GM04504 (cell line): ENCODE results near the gene TMPRSS4.

ENCODE experiments used
- DNase-seq: peaks from one replicate; pipeline ENCODE4 v3.0.0-alpha.2; 2012; ENCODE audit warnings: low read depth

Gene TMPRSS4

DNA sequence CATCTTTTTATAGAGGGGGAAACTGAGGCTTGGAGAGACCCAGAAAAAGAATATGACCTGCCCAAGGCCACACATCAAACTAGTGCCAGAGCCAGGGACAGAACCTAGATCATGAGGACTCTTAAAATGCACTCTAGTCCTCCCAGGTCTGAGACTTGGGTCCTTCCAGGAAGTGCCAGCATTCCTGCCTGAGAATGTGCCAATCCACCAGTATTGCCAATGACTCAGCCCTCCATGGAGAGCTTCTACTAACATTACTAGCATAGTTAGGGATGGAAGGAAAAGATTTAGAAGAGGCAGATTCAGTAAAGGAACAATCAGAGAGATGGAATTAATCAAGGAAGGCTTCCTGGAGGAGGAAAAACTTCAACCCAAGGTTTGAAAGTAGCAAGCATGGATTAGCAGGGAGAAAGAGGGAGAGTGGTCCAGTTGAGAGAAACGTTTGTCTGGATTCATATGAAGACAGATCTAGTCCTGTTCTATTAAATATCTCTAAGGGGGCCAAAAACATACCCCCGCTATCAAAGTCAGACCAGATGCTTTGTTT lies 30.0 kb downstream of the TMPRSS4 start:
- DNase-seq = no peak

DNA sequence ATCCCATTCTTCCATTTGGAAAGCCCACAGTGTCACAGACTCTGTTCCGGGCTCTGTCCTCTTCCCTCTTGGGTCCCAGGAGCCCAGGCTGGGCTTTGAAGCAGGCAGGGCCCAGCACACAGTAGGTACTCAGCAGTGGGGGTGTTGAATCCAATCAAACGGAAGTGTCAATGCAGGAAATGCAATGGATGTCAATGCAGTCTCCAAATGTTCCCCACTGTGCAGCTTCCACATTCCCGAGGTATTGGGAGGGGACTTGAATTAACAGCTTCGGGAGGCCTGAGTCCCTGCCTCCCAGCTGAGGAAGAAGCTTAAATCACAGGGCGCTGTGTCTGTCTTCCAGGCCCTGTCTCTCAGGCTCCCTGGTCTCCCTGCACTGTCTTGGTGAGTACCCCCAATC lies 31.6 kb downstream of the TMPRSS4 start:
- DNase-seq = no peak

DNA sequence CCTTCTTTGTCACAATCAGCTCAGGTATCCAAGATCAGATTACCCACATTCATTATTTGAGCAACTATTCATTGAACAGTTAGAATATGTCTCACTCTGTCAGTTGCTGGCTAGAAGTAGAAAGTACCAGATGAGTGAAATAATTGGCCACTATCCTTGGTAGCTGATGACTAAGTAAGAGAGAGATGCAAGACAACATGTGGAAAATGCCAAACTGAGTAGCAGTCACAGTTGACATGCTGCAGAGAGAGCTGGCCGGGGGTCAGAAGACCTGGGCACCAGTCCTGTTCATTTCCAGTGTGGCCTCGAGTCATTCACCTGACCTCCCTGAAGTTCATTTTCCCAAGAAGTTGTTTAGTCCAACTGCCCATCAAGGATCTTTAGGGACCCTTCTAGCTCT lies 32.4 kb downstream of the TMPRSS4 start:
- DNase-seq = peak; percentile 13

DNA sequence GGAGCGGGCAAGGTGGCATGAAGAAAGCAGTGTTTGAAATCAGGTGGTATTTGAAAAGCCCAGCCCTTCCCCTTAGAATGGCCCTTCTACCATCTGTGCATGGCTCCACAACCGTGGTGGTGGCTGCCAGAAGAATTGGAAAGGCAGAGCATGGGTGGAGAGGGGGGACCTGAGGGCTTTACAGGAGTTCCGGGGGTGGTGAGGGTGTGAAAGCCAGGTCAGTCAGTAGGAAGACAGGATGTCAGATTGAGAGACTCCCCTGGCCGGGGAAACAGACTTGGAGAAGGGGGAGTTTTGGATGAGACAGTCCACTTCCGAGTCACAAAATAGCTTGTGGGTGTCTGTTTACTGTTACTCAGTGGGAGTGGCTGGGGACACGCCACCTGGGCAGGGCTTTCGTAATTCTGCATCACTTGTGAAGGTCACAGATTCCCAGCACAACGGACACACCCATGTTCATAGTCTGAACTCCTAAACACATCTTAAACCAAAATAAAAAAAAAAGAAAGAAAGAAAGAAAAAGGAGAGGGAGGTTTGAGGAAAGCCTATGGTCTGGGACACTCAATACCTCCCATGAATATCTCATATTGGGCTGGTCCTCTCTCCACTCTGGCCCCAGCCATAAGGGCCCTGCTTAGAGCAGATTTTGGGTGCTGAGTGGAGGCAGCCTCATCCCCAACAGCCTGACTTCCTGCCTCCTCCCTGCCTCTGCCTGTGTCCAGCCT lies 34.3 kb downstream of the TMPRSS4 start:
- DNase-seq = no peak

DNA sequence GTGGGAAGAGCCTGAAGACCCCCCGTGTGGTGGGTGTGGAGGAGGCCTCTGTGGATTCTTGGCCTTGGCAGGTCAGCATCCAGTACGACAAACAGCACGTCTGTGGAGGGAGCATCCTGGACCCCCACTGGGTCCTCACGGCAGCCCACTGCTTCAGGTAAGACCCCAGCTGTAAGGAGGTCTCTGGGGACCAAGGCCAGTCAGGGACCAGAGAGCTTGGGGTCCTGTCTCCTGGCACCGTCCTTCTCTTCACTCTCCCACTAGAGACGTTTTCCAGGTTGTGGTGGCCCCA lies 34.8 kb downstream of the TMPRSS4 start:
- DNase-seq = no peak

DNA sequence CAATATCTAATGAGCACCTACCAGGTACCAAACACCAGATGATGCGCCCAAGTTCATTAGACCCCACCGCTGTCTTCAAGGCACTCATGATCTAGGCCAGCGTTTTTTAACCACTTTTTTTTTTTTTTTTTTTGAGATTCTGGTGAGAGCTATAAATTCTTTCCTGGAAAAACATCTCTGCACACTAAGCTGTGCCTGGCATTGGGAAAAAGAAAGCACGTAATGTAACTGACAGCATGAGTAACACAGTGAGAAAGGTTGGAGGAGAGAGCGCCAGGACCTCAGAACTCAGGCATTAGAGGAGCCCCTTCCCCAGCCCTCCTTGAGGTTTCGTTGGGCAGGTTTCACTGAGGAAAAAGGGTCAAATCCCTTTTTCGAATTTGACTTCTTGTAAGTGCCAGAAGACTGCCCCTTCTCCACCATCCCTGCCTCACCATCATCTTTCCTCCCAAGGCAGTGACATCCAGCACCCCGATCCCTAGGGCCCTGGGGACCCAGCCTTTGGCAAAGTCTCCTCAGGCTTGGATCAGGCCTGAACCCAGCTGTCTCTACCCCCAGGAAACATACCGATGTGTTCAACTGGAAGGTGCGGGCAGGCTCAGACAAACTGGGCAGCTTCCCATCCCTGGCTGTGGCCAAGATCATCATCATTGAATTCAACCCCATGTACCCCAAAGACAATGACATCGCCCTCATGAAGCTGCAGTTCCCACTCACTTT lies 36.0 kb downstream of the TMPRSS4 start:
- DNase-seq = no peak

DNA sequence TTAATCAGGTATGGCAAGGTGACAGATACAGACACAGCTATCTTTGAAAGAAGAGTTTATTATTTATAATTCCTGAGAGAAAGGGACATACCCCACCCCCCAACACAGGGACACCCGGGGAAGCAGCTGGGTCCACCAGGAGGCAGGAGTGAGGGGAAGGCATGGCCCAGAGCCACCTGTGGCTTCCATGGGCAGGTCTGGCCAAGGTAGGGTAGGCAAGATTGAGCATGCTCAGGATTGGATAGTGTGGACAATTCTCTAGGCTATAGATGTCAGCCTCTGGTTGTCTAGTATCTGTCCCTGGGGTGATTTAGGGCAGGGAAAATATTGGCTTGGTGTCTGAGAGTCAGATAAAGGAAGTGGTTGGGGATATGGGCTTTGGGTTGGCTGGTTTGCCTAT lies 37.4 kb downstream of the TMPRSS4 start:
- no peak for DNase-seq

DNA sequence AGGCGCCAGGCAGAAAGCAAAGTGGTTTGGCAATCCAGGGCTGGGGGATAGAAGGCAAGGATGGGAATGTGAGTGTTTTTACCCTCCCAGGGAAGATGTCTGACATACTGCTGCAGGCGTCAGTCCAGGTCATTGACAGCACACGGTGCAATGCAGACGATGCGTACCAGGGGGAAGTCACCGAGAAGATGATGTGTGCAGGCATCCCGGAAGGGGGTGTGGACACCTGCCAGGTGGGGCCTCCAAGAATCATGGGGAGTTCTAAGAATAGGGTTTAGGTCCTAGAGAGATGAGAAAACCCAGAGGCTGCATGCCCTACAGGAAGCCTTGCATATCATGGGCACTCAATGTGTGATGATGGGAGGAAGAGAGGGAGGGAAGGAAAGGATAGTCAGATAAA lies 38.2 kb downstream of the TMPRSS4 start:
- DNase-seq = no peak

DNA sequence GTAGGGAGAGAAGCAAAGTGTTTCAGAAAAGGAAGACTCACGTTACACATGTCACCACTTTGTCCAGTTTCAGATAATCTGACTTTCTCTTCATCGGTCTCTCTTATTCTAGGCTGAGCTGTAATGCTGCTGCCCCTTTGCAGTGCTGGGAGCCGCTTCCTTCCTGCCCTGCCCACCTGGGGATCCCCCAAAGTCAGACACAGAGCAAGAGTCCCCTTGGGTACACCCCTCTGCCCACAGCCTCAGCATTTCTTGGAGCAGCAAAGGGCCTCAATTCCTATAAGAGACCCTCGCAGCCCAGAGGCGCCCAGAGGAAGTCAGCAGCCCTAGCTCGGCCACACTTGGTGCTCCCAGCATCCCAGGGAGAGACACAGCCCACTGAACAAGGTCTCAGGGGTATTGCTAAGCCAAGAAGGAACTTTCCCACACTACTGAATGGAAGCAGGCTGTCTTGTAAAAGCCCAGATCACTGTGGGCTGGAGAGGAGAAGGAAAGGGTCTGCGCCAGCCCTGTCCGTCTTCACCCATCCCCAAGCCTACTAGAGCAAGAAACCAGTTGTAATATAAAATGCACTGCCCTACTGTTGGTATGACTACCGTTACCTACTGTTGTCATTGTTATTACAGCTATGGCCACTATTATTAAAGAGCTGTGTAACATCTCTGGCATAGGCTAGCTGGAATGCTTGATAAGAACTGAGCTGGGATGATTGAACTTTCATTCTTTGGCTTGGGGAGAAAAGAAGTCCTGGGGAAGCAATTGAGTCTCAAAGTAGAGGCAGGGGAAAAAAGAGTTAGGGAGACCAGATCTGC lies 41.1 kb downstream of the TMPRSS4 start:
- DNase-seq = no peak

DNA sequence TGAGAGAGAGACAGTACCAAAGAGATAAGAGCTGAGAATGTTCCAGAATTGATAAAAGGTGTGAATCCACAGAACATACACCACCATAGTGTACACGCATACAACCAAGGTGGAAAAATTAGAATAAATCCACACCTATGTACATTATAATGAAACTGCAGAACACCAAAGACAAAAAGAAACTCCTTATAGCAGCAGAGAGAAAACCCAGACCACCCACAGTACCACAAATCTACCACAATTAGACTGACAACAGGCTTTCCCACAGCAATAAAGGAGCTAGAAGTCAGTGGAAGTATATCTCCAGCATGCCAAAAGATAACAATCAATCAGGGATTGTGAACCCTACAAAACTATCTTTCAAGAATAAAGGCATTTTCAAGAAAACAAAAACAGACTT lies 43.9 kb downstream of the TMPRSS4 start:
- DNase-seq = no peak

DNA sequence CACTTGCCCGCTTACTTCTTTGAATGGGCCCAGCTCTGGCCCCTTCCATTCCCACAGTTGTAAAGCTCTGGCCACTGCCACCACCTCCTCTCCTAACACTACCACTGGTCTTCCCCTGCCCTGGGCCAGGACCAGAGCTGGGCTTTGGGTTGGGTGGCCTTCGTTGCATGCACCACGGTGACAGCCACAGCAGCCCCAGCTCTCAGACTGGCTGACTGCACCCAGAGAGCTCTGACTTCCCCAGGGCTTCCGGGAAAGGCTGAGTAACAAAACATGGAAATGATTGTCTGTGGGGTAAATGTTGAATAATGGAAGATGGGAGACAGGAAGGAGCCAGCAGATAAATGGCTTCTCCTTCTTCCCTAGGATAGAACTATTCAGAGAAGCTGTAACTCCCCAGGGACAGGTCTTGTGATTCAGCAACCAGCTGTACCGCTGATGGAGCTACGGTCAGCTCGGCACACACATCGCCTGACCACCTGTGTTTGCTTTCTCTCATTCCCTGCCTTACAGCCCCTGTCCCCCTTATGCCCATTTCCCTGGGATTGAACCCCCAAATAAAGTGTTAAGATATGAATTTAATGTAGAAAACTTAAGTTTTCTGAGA lies 48.2 kb downstream of the TMPRSS4 start:
- DNase-seq = no peak

DNA sequence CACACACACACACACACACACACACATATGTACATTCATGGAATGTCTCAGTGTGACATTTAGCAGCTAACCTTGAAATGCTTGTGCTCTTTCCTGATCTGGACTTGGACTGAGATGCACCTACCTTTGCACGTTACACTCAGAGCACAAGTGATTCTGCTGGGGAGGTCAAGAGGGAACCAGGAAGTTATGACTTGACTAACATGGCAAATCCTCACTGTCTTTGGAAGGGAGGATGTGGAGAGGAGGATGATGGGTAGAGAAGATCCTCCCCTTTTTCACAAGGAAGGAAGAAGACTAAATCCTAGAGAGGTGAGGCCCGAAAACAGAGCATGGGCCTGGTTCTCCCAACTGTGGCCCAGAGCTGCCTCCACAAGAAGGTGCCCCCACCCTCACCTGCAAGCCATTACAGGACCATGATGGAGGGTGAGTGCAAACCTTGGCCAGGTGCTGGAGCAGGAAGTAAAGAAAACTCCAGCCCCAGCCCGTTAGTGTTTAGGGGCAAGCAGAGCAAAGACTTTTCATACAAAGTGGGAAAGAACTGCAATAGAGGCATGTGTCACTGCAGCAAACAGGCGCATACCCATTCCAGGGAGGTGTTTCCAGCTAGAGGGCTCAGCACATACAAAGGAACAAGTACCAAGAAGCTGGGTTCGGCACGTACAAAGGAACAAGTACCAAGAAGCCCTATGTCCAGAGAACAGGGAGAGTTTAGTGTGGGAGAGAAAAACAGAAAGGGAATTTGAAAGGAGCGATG lies 49.4 kb downstream of the TMPRSS4 start:
- DNase-seq = no peak

DNA sequence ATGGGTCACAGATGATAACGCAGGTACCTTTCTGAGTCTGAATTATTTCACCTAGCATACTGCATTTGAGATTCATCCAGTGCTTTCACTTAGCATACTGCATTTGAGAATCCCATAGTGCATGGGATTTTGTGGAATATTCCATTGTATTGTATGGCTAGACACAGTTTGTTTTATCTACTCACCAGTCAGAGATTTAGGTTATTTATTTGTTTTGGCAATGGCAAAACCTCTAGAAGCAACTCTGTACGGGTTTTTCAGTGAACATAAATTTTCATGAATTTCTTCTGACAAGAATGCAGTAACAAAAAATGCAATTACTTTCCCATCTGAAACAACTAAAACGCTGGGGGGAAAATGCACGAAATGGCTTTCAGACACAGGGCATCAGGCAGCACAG lies 51.4 kb downstream of the TMPRSS4 start:
- DNase-seq = no peak

DNA sequence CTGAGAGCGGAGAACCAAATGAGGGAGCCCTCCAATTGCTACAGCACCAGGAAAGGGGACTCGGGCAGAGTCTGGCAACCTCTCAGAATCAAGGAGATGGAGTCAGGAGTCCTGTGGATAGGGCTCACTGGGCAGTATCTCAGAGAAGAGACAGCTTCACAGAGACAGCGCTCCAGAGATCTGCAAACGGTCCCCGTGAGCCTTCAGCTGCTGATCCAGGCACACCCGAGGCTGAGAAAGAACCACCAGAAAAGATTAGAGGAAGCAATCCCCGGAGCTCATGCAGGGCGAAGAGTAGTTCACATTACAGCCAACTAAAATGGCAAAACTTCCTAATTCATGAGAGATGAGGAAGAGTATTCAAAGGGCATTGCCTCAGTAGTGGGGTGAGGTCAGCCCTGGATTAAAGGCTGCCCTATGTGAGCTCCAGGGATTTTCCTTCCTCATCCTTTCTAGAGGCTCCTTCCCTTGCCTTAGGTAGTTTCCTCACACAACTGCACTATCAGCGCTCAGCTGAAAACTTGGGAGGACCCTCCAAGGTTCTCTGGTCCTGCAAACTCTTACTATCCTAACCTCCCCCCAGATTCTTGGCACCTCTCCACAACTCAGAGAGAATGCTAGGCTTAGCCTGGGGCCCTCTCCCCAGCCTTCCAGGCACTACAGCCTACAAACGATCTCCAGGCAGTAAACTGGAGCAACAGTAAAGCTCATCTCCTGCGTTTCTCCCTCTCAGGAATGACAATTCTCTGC lies 52.0 kb downstream of the TMPRSS4 start:
- DNase-seq = no peak

DNA sequence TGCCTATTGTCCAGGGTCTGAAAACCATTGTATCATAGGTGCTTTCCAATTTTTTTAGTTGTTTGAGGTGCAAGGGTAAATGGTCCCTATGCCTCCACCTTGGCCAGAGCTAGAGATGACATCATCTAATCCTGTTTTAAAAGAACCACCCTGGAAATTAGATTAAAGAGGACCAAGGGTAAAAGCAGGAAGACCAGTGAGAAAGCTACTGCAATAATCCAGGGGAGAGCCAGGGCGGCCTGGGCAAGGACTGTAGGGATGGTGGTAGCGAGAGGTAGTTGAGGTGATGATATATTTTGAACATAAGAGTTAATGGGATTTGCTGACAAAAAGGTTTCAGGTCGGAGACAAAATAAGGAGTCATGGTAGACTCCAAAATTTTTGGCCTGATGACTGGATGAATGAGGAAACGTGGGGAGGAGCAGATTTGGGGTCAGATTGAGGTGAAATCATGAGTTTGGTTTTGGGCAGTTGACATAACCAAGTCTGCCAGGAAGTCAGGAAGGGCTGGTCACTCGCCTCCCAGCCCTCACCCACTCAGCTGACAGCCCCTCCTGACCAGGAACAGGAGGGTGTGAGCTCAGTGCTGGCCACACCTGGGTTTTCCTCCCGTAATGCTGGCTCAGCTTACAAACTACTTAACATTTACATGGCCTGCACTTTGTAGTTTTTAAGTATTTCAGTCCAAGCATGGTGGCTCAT lies 52.7 kb downstream of the TMPRSS4 start:
- DNase-seq = no peak

DNA sequence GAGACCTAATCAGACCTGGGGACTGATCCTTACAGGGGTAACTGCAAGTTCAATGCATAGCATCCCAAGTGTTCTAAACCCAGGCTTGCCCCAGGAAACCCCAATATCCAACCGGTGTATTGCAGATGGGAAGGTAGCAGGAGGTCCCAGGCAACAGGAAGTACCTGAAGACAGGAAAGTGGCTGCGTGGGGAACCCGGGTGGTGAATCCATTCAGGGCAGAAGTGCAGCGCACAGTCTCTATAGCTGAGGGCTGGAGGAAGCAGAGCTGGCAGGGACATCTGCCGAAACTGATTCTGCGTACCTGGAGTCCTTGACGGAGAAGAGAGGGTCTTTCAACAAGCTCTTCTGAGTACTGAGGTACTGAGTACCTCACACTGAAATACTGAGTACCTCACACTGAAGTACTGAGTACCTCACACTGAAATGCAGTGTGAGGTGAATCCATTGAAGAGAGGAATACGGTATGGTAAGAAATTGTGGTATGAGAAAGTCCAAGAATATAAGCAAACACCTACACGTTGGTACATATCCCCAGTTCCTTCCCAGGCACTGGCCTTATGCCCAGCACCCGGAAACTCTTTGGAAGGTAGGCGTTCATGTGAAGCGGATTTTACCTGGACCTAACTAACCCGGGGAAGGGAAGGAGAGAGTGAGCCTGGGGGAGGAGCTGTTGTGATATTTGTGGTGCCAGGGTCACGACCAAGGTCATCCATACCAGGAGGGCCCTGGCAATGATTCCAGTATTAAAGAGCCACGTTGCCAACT lies 55.7 kb downstream of the TMPRSS4 start:
- DNase-seq = no peak

DNA sequence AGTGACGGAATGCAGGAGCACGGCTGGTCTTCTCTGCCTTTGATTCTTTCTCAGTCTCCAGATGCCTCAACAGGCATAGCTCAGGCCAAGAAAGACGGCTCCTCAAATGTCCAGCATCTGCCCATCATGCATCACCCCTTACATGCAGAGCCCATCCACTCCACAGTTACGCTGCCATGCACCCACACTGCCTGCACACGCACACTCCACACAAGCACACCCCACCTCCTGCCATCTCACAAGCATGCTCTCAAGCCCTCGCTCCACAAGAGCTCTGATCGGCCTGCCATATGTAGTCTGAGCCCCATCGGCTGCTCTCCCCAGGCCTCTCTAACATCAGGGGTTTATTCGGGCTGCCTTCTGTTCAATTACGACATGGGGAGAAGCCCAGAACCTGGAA lies 56.9 kb downstream of the TMPRSS4 start:
- DNase-seq = no peak

DNA sequence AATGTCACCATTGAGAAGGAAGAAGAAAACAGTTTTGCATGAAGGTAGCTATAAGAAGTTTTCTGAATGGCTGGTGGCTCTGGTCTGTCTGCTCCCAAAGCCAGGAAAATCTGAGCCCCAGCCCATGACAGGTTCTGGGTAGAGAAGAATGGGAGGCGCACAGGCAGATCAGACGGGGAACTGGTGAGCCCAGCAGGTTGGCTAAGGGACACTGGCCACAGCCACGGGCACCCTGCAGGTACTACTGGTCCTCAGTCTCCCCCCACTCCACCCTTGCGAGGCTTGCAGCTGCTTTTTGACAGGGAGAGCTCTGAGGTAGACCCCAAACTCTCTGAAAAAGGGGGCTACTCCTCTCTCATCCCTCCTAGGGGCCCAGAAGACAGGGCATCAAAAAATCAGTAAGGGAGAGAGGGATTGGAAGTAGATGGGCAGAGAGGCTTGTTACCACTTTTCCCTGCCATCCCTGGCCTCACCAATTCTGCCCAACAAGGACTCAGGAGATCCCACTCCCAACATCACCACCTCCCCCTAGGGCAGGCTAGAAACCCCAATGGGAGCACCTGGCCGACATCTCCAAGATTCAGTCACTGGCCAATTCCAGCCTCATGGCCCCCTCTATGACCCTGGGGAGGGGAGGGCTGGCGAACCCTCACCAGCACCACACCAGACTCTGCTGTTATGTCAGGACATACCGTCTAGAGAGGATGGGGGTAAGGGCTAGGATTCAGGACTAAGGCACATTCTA lies 58.3 kb downstream of the TMPRSS4 start:
- no peak for DNase-seq

DNA sequence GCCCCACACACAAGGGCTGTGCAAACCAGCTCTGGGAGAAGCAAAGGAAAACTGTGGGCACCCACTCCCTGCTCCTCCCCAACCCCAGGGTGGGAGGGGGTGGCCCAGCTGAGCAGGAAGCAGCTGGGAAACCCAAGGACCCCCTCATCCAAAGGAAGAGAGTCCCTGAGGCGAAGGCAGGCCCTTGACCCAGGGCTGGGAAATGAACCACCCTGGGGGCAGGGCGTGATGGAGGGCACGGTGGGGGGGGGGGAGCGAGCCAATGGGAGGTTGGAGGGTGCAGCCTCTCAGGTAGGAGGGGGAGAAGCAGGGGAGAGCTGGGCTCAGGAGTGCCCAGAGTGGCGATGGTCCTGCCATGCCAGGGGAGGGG lies 58.9 kb downstream of the TMPRSS4 start:
- no peak for DNase-seq
